IPS-18c (cell line): Measurements from ENCODE around the gene LNPEP.

Experiments
- H3K4me3 ChIP-seq: 2 replicates; pipeline ENCODE4 v1.7.0; 2013; ENCODE audit warnings: low read depth, mild to moderate bottlenecking, low read length, moderate library complexity; ENCODE audit not compliant: insufficient read depth
- H3K9me3 ChIP-seq: one replicate; pipeline ENCODE4 v1.6.1; 2013; ENCODE audit warnings: mild to moderate bottlenecking, low read length, moderate library complexity; ENCODE audit not compliant: control insufficient read depth, insufficient read depth

The LNPEP gene

GRCh38 chr5:96973532-96974401, 37.9 kb downstream of the LNPEP start:
- Histone ChIP-seq H3K9me3 (no peaks in the 10 kb centered on the region), H3K4me3 (no peak overlapping the region)

- no peaks in the 10 kb centered on the region for H3K9me3 ChIP-seq
- H3K4me3 ChIP-seq = no peak overlapping the region
Measured at GRCh38 chr5:96975656-96976055, 39.8 kb downstream of the LNPEP start.

- no peak overlapping the region for H3K4me3 ChIP-seq
- H3K9me3 ChIP-seq = no peaks in the 10 kb centered on the region
Measured at GRCh38 chr5:96977228-96977627, 41.3 kb downstream of the LNPEP start.

GRCh38 chr5:96978812-96979449, 43.1 kb downstream of the LNPEP start:
- no peak overlapping the region for H3K4me3 ChIP-seq
- no peaks in the 10 kb centered on the region for H3K9me3 ChIP-seq

GRCh38 chr5:96984506-96985192, 48.8 kb downstream of the LNPEP start:
- H3K9me3 ChIP-seq = no peaks in the 10 kb centered on the region
- H3K4me3 ChIP-seq = no peak overlapping the region

GRCh38 chr5:96986450-96986849, 50.6 kb downstream of the LNPEP start:
- Histone ChIP-seq H3K9me3 (no peaks in the 10 kb centered on the region), H3K4me3 (no peak overlapping the region)

GRCh38 chr5:96990102-96990501, 54.2 kb downstream of the LNPEP start:
- H3K9me3 ChIP-seq = no peaks in the 10 kb centered on the region
- no peak overlapping the region for H3K4me3 ChIP-seq

- no peak overlapping the region for H3K4me3 ChIP-seq
- no peaks in the 10 kb centered on the region for H3K9me3 ChIP-seq
Measured at GRCh38 chr5:96991708-96992107, 55.8 kb downstream of the LNPEP start.

- Histone ChIP-seq H3K9me3 (no peaks in the 10 kb centered on the region), H3K4me3 (no peak overlapping the region)
Measured at GRCh38 chr5:96993760-96994159, 57.9 kb downstream of the LNPEP start.

GRCh38 chr5:96994493-96994892, 58.6 kb downstream of the LNPEP start:
- H3K9me3 ChIP-seq = no peaks in the 10 kb centered on the region
- H3K4me3 ChIP-seq = no peak overlapping the region

- H3K4me3 ChIP-seq = no peak overlapping the region
- H3K9me3 ChIP-seq = no peaks in the 10 kb centered on the region
Measured at GRCh38 chr5:96995419-96995818, 59.5 kb downstream of the LNPEP start.

- Histone ChIP-seq H3K9me3 (no peaks in the 10 kb centered on the region), H3K4me3 (no peak overlapping the region)
Measured at GRCh38 chr5:96997265-96997859, 61.5 kb downstream of the LNPEP start.

GRCh38 chr5:96999856-97000255, 64.0 kb downstream of the LNPEP start:
- no peak overlapping the region for H3K4me3 ChIP-seq
- H3K9me3 ChIP-seq = no peaks in the 10 kb centered on the region

- Histone ChIP-seq H3K4me3 (no peak overlapping the region), H3K9me3 (no peaks in the 10 kb centered on the region)
Measured at GRCh38 chr5:97000391-97000790, 64.5 kb downstream of the LNPEP start.

- Histone ChIP-seq H3K4me3 (no peak overlapping the region), H3K9me3 (no peaks in the 10 kb centered on the region)
Measured at GRCh38 chr5:97002983-97003382, 67.1 kb downstream of the LNPEP start.

GRCh38 chr5:97004423-97005060, 68.7 kb downstream of the LNPEP start:
- H3K9me3 ChIP-seq = no peaks in the 10 kb centered on the region
- no peak overlapping the region for H3K4me3 ChIP-seq

- H3K9me3 ChIP-seq = no peaks in the 10 kb centered on the region
- H3K4me3 ChIP-seq = no peak overlapping the region
Measured at GRCh38 chr5:97006454-97007060, 70.7 kb downstream of the LNPEP start.
